ENCODE data around the gene PLXDC1.

PLXDC1 gene

GRCh38 chr17:39167476-39167875, 16.0 kb upstream of the PLXDC1 start:
- Histone ChIP-seq H3K4me3 (ENCODE audit: low read depth, low read length) (no peak overlapping the region), H3K36me3 (ENCODE audit: control insufficient read depth in 2 of 2, insufficient read depth in 1 of 2, low read length in 2 of 2) (no peaks in the 10 kb centered on the region), H3K9me3 (ENCODE audit: control insufficient read depth, insufficient read depth, low read depth, low read length) (no peaks in the 10 kb centered on the region), H3K27ac (ENCODE audit: extremely low read depth, low read depth, low read length) (no peak overlapping the region), H3K4me1 (ENCODE audit: control insufficient read depth, insufficient read depth, low read length) (0 out of 2 replicates have a peak, but pooled peaks cover 4% of the 10 kb centered on the region)
- ChIA-PET POLR2A (interaction anchor here (0.6 to 1.1 kb wide), 2 partner anchors 13 to 14 kb away, joined by 4 read pairs; no protein-coding TSS in a partner anchor), CTCF (interaction anchor here (0.7 to 7.0 kb wide), 7 partner anchors 8 to 431 kb away, joined by 4 to 183 read pairs (median 16); no protein-coding TSS in a partner anchor)
- TF ChIP-seq ZBTB17 (tag by site-specific recombination; IDR thresholded peaks at IDR 0.05): 0 out of 2 replicates have a peak, but pooled peaks have one; percentile 27
- TF ChIP-seq, protein P1, sequence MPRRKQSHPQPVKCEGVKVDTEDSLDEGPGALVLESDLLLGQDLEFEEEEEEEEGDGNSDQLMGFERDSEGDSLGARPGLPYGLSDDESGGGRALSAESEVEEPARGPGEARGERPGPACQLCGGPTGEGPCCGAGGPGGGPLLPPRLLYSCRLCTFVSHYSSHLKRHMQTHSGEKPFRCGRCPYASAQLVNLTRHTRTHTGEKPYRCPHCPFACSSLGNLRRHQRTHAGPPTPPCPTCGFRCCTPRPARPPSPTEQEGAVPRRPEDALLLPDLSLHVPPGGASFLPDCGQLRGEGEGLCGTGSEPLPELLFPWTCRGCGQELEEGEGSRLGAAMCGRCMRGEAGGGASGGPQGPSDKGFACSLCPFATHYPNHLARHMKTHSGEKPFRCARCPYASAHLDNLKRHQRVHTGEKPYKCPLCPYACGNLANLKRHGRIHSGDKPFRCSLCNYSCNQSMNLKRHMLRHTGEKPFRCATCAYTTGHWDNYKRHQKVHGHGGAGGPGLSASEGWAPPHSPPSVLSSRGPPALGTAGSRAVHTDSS (tag by site-specific recombination; IDR thresholded peaks at IDR 0.05): no peak

DNA sequence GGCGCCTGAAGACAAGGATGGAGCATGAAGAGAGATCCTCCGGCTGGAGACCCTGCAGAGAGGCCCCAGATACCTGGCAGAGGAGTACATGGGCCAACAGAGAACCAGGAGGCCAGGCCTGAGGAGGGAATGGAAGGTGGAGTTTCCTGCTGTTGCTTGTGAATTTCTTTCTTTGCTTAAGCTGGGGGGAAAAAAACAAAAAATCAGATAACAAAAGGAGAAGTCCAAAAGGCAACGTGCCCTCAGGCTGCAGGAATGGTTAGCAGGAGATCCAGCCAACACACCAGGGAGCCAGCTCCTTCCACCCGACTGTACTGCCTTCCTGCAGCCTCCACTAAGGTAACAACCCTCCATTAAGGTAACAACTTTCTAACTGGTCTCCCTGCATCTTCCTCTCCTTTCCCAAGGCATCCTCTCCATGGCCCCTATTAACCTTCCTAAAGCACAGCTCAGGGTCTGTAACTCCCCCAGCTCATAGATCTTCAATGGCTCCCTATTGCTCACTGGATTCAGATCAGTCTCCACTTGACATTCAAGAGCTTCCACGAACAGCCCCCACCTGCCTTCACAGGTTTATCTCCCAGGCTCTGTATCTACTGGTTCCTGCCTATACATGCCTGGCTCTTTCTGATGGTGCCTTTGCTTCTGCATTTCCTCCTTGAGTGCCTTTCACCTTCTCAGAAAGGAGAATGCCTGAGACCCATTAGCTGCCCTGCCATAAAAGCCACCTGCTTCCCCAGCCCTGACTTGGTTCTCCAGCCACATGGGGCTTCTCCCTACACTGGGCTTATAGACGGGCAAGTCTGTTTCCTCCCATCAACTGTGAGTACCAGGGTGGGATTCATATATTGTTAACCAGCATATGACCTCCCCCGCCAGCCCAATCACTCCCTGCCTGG, 15.2 kb upstream of the PLXDC1 start:
- ChIA-PET POLR2A (interaction anchor here (0.6 to 1.3 kb wide), 4 partner anchors 13 to 1027 kb away, joined by 3 to 4 read pairs (median 4); partner anchors contain the start of gene RPL19), CTCF (interaction anchor here (0.5 to 7.0 kb wide), 10 partner anchors 8 to 321 kb away, joined by 3 to 183 read pairs (median 10); no protein-coding TSS in a partner anchor)
- Histone ChIP-seq H3K27ac (ENCODE audit: extremely low read depth, low read depth, low read length) (no peak overlapping the region), H3K9me3 (ENCODE audit: control insufficient read depth, insufficient read depth, low read depth, low read length) (no peaks in the 10 kb centered on the region), H3K36me3 (ENCODE audit: control insufficient read depth in 2 of 2, insufficient read depth in 1 of 2, low read length in 2 of 2) (no peaks in the 10 kb centered on the region), H3K4me3 (ENCODE audit: low read depth, low read length) (no peak overlapping the region), H3K4me1 (ENCODE audit: control insufficient read depth, insufficient read depth, low read length) (0 out of 2 replicates have a peak, but pooled peaks cover 4% of the 10 kb centered on the region)
- TF ChIP-seq ZSCAN16 (tag by site-specific recombination; IDR thresholded peaks at IDR 0.05) (no peak), ZIC2 (tag by site-specific recombination; IDR thresholded peaks at IDR 0.05) (0 out of 2 replicates have a peak, but pooled peaks have one; percentile 20), ZNF16 (tag by site-specific recombination; IDR thresholded peaks at IDR 0.05; ENCODE audit: low read depth) (peak; percentile 91)

DNA sequence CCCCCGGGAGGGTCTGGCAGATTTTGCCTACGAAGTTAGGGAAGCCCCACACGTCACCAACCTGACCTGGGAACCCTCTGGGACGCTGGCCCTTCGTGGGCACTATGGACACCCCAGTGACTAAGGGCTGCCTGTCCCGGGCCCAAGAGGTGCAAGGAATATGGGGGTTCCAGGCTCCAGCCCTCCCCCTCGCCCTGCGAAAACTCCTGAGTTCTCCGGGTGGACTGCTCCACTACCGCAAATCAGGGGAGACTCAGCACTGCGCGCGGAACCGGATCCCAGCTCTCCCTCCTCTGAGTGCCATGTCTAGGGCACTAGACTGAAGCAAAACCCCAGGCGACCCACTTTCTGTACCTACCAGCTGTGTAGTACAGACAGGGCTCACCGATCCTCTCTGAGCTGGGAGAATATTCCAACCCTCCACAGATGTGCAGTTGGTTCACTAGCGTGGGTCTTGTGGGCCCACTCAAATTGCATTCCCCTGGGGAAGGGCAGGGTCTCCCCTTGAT, 14.5 kb upstream of the PLXDC1 start, which contains the start of gene ARL5C:
Gene ARL5C (minus strand): TSS at position 321 of the 509 bp plus-strand sequence. CDS start 401 bp downstream, outside the sequence.
- 0 out of 2 replicates have a peak, but pooled peaks cover 4% of the 10 kb centered on the region for H3K4me1 ChIP-seq (ENCODE audit: control insufficient read depth, insufficient read depth, low read length)
- ChIA-PET CTCF (interaction anchor here (1.1 to 7.0 kb wide), 6 partner anchors 10 to 183 kb away, joined by 3 to 183 read pairs (median 39); no protein-coding TSS in a partner anchor), POLR2A (interaction anchor here (0.6 to 1.8 kb wide), 5 partner anchors 34 to 1028 kb away, joined by 3 to 23 read pairs (median 4); partner anchors contain the start of genes RPL19 and RPL23)
- no peak within 1 kb of the TSS for H3K4me3 ChIP-seq (ENCODE audit: low read depth, low read length)
- no peaks in the 10 kb centered on the region for H3K36me3 ChIP-seq (ENCODE audit: control insufficient read depth in 2 of 2, insufficient read depth in 1 of 2, low read length in 2 of 2)
- H3K27ac ChIP-seq (ENCODE audit: extremely low read depth, low read depth, low read length): no peak within 1 kb of the TSS
- TF ChIP-seq ZNF830 (tag by site-specific recombination; IDR thresholded peaks at IDR 0.05; ENCODE audit: low read depth): no peak
- TF ChIP-seq ZNF658 (tag by site-specific recombination; IDR thresholded peaks at IDR 0.05): no peak
- no peak for TF ChIP-seq ZNF677 (tag by site-specific recombination; IDR thresholded peaks at IDR 0.05)
- TF ChIP-seq ZNF473 (tag by site-specific recombination; IDR thresholded peaks at IDR 0.05): no peak
- TF ChIP-seq, protein P2, sequence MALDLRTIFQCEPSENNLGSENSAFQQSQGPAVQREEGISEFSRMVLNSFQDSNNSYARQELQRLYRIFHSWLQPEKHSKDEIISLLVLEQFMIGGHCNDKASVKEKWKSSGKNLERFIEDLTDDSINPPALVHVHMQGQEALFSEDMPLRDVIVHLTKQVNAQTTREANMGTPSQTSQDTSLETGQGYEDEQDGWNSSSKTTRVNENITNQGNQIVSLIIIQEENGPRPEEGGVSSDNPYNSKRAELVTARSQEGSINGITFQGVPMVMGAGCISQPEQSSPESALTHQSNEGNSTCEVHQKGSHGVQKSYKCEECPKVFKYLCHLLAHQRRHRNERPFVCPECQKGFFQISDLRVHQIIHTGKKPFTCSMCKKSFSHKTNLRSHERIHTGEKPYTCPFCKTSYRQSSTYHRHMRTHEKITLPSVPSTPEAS (tag by site-specific recombination; IDR thresholded peaks at IDR 0.05): no peak
- no peak for TF ChIP-seq ZNF398 (tag by site-specific recombination; IDR thresholded peaks at IDR 0.05)
- peak; percentile 67 for TF ChIP-seq PRDM10 (tag by site-specific recombination; IDR thresholded peaks at IDR 0.05)
- TF ChIP-seq ZBTB10 (tag by site-specific recombination; IDR thresholded peaks at IDR 0.05): no peak
- H3K9me3 ChIP-seq (ENCODE audit: control insufficient read depth, insufficient read depth, low read depth, low read length): no peaks in the 10 kb centered on the region
